ENCODE results near the gene TRIO.
"Not testable (repeated sequence)": the region's sequence is repeated elsewhere in the genome, so short reads cannot be mapped to it uniquely, and the experiment has no call there.

The TRIO gene

DNA sequence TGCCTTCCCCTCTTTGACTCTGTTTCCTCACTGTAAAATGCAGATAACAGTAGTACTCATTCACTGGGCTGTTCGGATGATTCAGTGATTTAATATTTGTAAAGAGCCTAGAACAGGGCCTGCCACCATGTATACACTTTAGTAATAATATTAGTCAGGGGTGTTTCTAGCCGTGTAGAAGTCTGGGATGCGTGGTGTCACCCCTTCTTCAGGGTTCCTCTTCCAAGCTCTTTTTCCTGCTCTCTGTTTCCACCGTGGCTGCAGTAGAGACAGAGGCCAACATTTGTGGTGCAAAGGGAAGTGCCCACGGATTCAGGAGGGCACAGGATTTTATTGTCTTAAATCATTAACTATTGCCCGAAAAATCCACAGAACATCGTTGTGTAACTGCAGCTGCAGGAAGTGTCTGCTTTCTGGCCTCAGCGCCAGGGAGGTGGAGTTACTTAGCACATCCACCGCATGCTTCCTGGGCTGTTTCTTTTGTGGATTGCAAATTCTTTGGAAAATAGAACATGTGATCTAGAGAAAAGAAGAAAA is 61.7 kb downstream of the TRIO start:
- no peak for DNase-seq (ENCODE audit: low read depth in 1 of 2, low spot score in 1 of 2)
- no peak for TF ChIP-seq JUND (IDR thresholded peaks at IDR 0.05; ENCODE audit: low read depth)
- in situ Hi-C loops (cut with HindIII; ENCODE audit: low pct_unique_long_range_greater_than_20kb, low sequenced_read_pairs), result no loop called here

DNA sequence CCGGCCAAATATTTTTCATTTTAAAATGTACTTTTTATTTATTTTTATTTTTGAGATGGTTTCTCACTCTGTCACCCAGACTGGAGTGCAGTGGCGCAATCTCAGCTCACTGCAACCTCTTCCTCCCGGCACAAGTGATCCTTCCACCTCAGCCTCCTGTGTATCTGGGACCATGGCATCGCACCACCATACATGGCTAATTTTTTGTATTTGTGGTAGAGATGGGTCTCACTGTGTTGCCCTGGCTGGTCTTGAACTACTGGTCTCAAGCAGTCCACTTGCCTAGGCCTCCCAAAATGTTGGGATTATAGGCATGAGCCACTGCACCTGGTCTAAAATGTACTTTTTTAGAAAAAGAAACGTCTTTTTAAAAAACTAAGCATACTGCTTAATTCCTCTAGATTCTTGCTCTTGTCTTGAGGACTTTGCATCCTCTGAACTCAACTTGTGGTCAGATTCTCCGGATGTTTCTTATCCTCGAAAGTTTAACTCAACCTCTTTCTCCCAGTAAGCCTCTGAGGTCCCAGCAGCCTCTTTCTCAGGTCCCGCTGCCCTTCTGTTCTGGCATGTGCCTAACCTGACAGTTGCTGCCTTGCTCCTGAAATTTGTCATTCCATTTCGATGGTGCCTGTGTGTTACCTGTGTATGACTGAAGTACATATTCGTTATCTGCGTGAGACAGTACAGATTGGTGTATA is 63.0 kb downstream of the TRIO start:
- no peak for DNase-seq (ENCODE audit: low read depth in 1 of 2, low spot score in 1 of 2)
- in situ Hi-C loops (cut with HindIII; ENCODE audit: low pct_unique_long_range_greater_than_20kb, low sequenced_read_pairs), result no loop called here
- TF ChIP-seq JUND (IDR thresholded peaks at IDR 0.05; ENCODE audit: low read depth), result no peak

DNA sequence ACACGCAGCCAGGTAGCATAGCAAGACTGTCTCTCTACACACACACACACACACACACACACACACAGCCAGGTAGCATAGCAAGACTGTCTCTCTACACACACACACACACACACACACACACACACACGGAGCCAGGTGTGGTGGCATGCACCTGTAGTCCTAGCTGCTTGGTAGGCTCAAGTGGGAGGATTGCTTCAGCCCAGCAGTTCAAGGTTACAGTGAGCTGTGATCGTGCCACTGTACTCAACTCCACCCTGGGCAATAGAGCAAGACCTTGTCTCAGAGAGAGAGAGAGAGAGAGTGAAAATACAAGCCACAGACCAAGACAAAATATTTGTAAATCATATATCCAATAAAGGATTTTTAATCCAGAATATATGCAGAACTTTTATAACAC is 64.3 kb downstream of the TRIO start:
- DNase-seq (ENCODE audit: low read depth in 1 of 2, low spot score in 1 of 2); in situ Hi-C loops (cut with HindIII; ENCODE audit: low pct_unique_long_range_greater_than_20kb, low sequenced_read_pairs): not testable (repeated sequence)

DNA sequence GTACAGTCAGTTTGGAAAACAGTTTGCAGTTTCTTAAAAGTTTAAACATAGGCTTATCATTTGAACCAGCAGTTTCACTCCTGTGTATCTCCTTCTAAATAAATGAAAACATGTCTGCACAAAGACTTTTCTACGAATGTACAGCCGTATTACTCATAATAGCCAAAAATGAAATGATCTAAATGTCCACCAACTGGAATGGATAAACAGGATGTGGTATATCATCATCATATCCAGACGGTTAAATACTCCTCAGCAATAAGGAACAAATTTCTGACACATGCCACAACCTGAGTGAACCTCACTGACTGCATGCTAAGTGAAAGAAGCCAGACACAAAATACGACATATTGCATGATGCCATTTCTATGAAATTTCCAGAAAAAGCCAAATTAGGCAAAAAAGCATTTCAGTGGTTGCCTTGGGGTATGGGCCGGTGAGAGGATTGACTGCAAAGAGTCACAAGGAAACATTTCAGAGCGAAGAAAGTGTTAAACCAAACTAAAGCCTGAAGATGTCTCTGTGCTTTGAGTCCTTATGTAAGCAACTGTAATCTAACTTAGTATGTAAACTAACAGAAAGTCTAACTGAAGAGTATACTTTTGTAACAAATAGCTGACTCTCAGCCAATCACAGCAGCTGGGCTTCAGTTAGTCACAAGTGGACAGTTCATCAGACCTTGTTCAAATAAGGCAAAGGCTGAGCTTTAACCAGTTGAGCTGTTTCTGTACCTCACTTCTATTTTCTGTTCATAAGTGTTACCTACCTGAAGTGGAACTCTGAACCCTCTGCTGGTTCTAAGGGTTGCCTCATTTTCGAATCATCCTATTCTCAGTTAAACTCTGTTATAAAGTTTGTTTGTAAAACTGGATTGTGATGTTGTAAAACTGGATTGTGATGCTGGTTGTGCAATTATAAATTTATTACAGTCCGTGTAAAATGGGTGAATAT is 65.2 kb downstream of the TRIO start:
- in situ Hi-C loops (cut with HindIII; ENCODE audit: low pct_unique_long_range_greater_than_20kb, low sequenced_read_pairs), result no loop called here
- DNase-seq (ENCODE audit: low read depth in 1 of 2, low spot score in 1 of 2), result peak in 1 of 2 experiments; percentile 32
- TF ChIP-seq JUND (IDR thresholded peaks at IDR 0.05; ENCODE audit: low read depth), result no peak

- TF ChIP-seq JUND (IDR thresholded peaks at IDR 0.05; ENCODE audit: low read depth), result no peak
- in situ Hi-C loops (cut with HindIII; ENCODE audit: low pct_unique_long_range_greater_than_20kb, low sequenced_read_pairs), result no loop called here
- no peak for DNase-seq (ENCODE audit: low read depth in 1 of 2, low spot score in 1 of 2)
Observed at GRCh38 chr5:14209222-14209822, 66.2 kb downstream of the TRIO start.

DNA sequence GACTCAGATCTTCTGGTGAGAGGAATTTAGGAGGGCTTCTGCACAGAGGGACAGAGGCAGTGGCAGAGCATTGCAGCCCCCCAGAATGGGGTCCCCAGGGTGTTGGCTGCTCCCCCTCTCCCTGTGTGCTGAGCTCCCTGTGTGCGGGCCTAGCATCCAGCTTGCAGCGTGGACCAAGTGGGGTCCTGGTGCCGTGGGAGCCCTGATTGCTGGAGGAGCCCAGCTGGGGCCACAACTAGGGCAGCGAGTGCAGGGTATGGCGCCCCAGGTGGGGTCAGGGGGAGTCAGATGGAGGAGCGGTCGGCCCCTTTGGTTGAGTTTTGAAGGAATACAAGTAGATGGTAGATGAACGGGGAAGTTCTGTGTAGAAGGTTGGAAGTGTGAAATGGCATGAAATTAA is 66.7 kb downstream of the TRIO start:
- DNase-seq (ENCODE audit: low read depth in 1 of 2, low spot score in 1 of 2), result no peak
- in situ Hi-C loops (cut with HindIII; ENCODE audit: low pct_unique_long_range_greater_than_20kb, low sequenced_read_pairs), result no loop called here
- TF ChIP-seq JUND (IDR thresholded peaks at IDR 0.05; ENCODE audit: low read depth), result no peak

DNA sequence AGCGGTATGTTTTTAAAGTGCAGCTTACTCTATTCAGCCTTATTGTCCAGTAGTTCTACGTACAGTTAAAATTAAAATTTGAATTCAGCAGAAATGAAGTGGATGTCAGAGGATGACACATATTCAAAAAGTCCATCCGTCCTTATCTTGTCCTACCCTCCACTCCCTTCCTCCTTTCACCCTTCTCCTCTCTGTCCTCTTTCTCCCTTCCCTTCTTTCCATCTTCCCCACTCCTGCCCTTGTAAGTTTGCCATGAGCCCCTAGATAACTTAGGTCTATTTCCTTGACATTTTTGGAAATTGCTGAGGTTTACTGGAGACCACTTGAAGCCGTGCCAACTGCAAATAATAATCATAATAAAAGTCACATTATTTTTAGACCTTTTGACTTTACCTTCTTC is 67.6 kb downstream of the TRIO start:
- no peak for TF ChIP-seq JUND (IDR thresholded peaks at IDR 0.05; ENCODE audit: low read depth)
- in situ Hi-C loops (cut with HindIII; ENCODE audit: low pct_unique_long_range_greater_than_20kb, low sequenced_read_pairs), result no loop called here
- no peak for DNase-seq (ENCODE audit: low read depth in 1 of 2, low spot score in 1 of 2)

DNA sequence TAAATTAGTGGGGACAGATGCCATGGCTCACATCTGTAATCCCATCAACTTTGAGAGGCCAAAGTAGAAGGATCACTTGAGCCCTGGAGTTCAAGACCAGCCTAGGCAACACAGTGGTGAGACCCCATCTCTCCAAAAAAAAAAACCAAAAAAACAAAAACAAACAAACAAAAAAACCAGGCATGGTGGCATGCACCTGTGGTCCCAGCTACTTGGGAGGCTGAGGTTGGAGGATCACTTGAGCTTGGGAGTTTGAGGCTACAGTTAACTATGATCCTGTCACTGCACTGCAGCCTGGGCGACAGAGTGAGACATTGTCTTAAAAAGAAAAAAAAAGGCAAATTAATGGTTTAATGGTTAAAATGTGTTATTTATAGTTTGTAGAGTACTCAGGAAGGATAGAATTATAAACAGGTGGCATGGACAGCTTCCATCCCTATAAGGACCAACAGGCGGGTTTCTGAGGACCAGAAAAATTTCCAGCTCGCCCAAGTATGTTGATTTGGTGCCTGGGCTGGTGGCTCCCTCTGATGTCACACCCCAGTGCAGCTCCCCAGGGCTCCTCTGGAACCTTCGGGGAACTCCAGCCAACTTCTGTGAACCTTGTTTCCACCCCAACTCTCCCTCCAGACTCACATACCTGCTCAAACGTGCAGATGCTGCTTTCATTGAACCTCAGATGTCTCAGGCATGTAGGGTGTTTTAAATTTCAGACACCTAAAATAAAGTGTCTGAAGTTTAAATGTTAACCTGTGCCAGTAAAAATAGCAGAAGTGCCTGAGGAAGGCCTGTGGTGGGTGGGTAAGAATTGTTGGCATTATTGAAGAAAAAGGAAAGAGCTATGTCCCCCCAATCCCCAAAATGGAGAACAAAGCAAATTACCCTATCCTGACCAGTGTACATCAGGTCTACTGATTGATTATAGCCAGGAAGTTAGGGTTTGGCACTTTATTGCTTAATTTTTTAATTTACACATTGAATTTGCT is 69.0 kb downstream of the TRIO start:
- DNase-seq (ENCODE audit: low read depth in 1 of 2, low spot score in 1 of 2), result no peak
- TF ChIP-seq JUND (IDR thresholded peaks at IDR 0.05; ENCODE audit: low read depth), result no peak
- in situ Hi-C loops (cut with HindIII; ENCODE audit: low pct_unique_long_range_greater_than_20kb, low sequenced_read_pairs), result no loop called here

DNA sequence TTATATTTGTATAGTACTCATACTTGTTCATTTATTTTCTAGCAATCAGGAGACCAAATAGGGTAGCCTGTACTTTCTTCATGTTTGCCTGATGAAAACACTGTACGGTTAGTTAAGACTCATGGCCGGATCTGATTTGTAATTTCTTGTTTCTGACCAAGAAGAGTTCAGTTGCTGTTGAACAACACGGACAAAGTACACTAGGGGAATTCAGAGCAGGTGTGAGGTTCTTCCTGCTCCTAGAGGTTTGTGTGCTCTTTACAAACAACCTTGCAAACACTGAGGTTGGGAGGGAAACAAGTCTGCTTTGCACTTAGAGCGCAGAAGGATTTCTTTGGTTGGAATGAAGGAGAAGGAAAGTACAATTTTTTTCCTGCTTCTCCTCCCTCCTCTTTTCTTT is 69.7 kb downstream of the TRIO start:
- in situ Hi-C loops (cut with HindIII; ENCODE audit: low pct_unique_long_range_greater_than_20kb, low sequenced_read_pairs), result no loop called here
- TF ChIP-seq JUND (IDR thresholded peaks at IDR 0.05; ENCODE audit: low read depth), result no peak
- peak; percentile 55 to 69 for DNase-seq (ENCODE audit: low read depth in 1 of 2, low spot score in 1 of 2)

- in situ Hi-C loops (cut with HindIII; ENCODE audit: low pct_unique_long_range_greater_than_20kb, low sequenced_read_pairs), result no loop called here
- TF ChIP-seq JUND (IDR thresholded peaks at IDR 0.05; ENCODE audit: low read depth), result no peak
- no peak for DNase-seq (ENCODE audit: low read depth in 1 of 2, low spot score in 1 of 2)
Observed at GRCh38 chr5:14213253-14213652, 70.1 kb downstream of the TRIO start.

DNA sequence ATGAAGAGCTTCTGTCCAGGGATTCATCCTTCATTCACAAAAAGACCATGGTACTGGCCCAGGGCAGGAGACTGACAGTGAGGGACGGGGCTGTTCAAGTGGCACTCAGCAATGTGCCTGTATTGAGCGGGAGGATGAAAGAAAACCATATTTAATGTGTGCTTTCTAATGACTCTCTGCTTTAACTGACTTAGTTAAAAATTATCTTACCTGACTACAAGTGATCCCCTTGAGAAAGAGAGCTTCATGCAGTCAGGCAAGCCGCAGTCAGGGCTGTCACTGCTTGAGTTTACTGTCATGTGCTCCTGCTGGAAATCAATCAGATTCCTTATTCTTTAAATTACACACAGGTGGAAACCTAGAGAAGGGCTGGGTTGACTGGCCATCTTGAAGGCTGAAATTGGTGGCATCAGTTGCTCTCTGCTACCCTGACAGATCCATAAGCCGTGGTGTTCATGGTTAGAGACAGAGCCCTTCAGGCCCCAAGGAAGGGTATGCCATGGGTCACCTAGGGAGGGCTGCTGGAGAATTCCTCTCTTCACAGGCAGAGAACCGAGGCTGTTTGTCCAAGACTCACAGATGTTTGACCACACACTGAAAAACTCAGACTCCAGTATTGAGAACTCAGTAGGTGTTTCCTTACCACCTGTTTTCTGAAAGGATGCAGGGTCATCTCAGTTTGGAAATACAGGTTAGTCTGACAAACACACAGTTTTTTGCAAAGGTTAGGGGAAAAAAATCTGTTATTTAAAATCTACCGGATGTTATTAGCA is 70.9 kb downstream of the TRIO start:
- DNase-seq (ENCODE audit: low read depth in 1 of 2, low spot score in 1 of 2), result no peak
- in situ Hi-C loops (cut with HindIII; ENCODE audit: low pct_unique_long_range_greater_than_20kb, low sequenced_read_pairs), result no loop called here
- TF ChIP-seq JUND (IDR thresholded peaks at IDR 0.05; ENCODE audit: low read depth), result no peak

Data from T47D (cell line).